HG03135 (cell line): ENCODE measurements around the gene OTUD5.
A peak's percentile ranks its signal among the peaks of the same experiment; 100 is the strongest.

Experiments used
- ATAC-seq: cut with Tn5 transposase; IDR thresholded peaks from one replicate; pipeline ENCODE4 v1.9.1; 2021; ENCODE audit warnings: mild to moderate bottlenecking, moderate library complexity; ENCODE audit not compliant: unreplicated experiment

Gene OTUD5

GRCh38 chrX:48938721-48939425, 18.5 kb downstream of the OTUD5 start:
- peak; percentile 46 for ATAC-seq

GRCh38 chrX:48937054-48937907, 20.1 kb downstream of the OTUD5 start:
- peak; percentile 57 for ATAC-seq

GRCh38 chrX:48936429-48937053, 20.9 kb downstream of the OTUD5 start:
- peak; percentile 1 for ATAC-seq

GRCh38 chrX:48935301-48935670, 22.1 kb downstream of the OTUD5 start:
- no peak for ATAC-seq

- ATAC-seq, result no peak
Measured at GRCh38 chrX:48934581-48935300, 22.7 kb downstream of the OTUD5 start.

- no peak for ATAC-seq
Measured at GRCh38 chrX:48933757-48934156, 23.6 kb downstream of the OTUD5 start.

GRCh38 chrX:48927736-48928382, 29.5 kb downstream of the OTUD5 start:
- ATAC-seq, result no peak

- ATAC-seq, result no peak
Measured at GRCh38 chrX:48927123-48927522, 30.3 kb downstream of the OTUD5 start.

- ATAC-seq, result no peak
Measured at GRCh38 chrX:48924270-48924669, 33.1 kb downstream of the OTUD5 start.

- no peak for ATAC-seq
Measured at GRCh38 chrX:48923771-48924170, 33.6 kb downstream of the OTUD5 start.

- no peak for ATAC-seq
Measured at GRCh38 chrX:48920718-48921104, 36.7 kb downstream of the OTUD5 start.

GRCh38 chrX:48919947-48920717, 37.3 kb downstream of the OTUD5 start:
- no peak for ATAC-seq

- peak; percentile 22 for ATAC-seq
Measured at GRCh38 chrX:48919360-48919841, 38.0 kb downstream of the OTUD5 start.

- peak; percentile 66 for ATAC-seq
Measured at GRCh38 chrX:48918643-48919340, 38.6 kb downstream of the OTUD5 start, which contains the start of gene PIM2. PIM2 (minus strand) TSS chrX:48919024; CDS start chrX:48918834, 190 bp downstream.

GRCh38 chrX:48918301-48918642, 39.1 kb downstream of the OTUD5 start:
- ATAC-seq, result no peak

GRCh38 chrX:48917139-48918001, 40.0 kb downstream of the OTUD5 start:
- peak; percentile 41 for ATAC-seq

- ATAC-seq, result no peak
Measured at GRCh38 chrX:48914593-48915493, 42.6 kb downstream of the OTUD5 start.
